ENCODE data around the gene KDM1A.

- no peak for TF ChIP-seq CTCF (IDR thresholded peaks at IDR 0.05)
- no peak for TF ChIP-seq EZH2 (IDR thresholded peaks at IDR 0.05; ENCODE audit: borderline replicate concordance, insufficient read depth, low read depth, low read length, poor library complexity, severe bottlenecking)
These were observed 21.2 kb downstream of the KDM1A start for GRCh38 chr1:23040509-23040908.
